ENCODE data around the gene GPR68.
A peak's percentile ranks its signal among the peaks of the same experiment; 100 is the strongest.

Gene GPR68

DNA sequence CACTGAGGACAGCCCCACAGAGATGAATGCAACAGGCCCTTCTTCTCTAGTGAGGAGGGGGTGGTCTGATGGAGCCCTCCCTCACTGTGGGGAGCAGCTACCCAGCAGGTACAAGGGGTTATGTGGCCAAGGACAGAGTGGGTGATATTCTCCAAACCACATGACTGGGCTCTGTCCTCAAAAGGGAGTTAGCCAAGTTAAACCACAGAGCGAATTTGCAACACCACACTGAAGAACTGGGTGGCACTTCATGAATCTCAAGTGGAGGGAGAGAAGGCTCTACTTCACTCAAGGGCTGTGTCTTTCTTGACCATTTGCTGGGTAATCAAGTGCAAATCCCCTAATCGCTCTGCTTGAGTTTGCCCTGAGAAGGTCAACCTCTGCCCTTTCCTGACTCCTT, 12.5 kb downstream of the GPR68 start:
- DNase-seq (ENCODE audit: low read depth), result no peak
- TF ChIP-seq, protein P1, sequence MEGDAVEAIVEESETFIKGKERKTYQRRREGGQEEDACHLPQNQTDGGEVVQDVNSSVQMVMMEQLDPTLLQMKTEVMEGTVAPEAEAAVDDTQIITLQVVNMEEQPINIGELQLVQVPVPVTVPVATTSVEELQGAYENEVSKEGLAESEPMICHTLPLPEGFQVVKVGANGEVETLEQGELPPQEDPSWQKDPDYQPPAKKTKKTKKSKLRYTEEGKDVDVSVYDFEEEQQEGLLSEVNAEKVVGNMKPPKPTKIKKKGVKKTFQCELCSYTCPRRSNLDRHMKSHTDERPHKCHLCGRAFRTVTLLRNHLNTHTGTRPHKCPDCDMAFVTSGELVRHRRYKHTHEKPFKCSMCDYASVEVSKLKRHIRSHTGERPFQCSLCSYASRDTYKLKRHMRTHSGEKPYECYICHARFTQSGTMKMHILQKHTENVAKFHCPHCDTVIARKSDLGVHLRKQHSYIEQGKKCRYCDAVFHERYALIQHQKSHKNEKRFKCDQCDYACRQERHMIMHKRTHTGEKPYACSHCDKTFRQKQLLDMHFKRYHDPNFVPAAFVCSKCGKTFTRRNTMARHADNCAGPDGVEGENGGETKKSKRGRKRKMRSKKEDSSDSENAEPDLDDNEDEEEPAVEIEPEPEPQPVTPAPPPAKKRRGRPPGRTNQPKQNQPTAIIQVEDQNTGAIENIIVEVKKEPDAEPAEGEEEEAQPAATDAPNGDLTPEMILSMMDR (conservative IDR thresholded peaks at IDR 0.05; ENCODE audit: control insufficient read depth, insufficient read depth, low read depth, low read length), result no peak
- H3K4me3 ChIP-seq (ENCODE audit: control insufficient read depth, low read depth, low read length), result no peak overlapping the region

DNA sequence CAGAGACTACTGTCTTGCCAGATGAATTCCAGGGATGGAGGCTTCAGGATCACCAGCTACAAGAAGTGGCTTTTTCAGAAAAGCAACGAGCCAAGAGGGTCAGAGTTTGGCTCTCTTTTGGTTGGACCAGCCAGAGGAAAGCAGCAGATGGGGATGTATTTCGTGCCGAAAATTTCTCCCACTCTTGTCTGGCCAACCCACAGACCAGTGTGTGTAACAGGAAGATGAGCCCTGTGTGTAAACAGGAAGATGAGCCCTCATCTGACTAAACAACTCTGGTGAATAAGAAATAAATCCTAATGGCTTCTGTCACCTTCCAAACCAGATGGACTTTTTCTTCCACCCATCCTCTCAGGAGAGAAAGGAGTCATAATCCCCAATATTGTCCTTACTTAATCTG, 13.1 kb downstream of the GPR68 start:
- H3K4me3 ChIP-seq (ENCODE audit: control insufficient read depth, low read depth, low read length), result no peak overlapping the region
- TF ChIP-seq, protein P1 (conservative IDR thresholded peaks at IDR 0.05; ENCODE audit: control insufficient read depth, insufficient read depth, low read depth, low read length), result no peak
- peak; percentile 54 for DNase-seq (ENCODE audit: low read depth)

DNA sequence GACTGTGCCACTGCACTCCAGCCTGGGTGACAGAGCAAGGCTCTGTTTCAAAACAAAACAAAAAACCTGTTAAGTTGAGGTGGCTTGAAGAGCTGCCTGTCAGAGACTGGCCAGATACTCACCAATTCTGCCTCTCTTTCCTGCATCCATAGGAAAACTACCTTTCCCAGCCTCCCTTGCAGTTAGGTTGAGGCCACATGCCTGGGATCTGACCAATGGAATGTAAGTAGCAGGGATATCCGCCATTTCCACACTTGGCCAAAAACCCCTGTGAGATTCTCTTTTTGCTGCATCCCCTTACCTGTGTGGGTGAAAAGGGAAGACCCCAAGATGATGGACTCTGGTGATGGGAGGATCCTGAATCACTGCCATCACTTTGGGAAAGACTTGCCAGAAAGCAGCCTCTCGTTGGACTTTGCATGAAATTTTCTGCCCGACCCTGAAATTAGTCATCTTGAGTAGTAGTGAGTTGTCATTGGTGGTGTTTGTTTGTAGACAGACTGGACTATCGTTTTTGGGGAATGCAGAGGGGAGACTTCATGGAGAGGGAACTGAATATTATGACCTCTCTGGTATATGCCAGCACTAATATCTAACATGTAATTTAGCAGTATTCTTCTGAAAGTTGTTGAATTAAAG, 14.0 kb downstream of the GPR68 start:
- DNase-seq (ENCODE audit: low read depth), result peak; percentile 56
- peak overlapping the region; percentile 17 for H3K4me3 ChIP-seq (ENCODE audit: control insufficient read depth, low read depth, low read length)
- TF ChIP-seq, protein P1 (conservative IDR thresholded peaks at IDR 0.05; ENCODE audit: control insufficient read depth, insufficient read depth, low read depth, low read length), result no peak

DNA sequence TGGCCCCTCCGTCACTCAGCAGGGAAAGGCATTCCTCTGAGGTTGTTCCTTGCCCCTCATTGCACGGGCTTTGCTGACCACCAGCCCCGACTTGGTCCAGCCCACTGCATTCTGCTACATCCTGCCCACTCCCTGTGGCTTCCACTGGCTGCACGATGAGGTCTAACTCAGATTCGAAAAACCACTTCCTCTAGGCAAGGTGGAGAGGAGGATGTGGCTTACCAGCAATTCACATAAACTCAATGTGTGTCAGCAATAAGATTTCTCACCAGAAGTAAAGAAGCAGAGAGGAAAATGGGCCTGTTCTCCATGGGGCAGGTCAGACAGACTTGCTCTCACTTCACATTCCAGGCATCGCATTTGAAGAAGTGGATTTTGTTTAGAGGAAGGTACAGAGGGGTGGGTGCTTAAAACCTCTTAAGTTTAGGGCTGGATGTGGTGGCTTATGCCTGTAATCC, 14.7 kb downstream of the GPR68 start:
- no peak overlapping the region for H3K4me3 ChIP-seq (ENCODE audit: control insufficient read depth, low read depth, low read length)
- TF ChIP-seq, protein P1 (conservative IDR thresholded peaks at IDR 0.05; ENCODE audit: control insufficient read depth, insufficient read depth, low read depth, low read length), result no peak
- peak; percentile 66 for DNase-seq (ENCODE audit: low read depth)

DNA sequence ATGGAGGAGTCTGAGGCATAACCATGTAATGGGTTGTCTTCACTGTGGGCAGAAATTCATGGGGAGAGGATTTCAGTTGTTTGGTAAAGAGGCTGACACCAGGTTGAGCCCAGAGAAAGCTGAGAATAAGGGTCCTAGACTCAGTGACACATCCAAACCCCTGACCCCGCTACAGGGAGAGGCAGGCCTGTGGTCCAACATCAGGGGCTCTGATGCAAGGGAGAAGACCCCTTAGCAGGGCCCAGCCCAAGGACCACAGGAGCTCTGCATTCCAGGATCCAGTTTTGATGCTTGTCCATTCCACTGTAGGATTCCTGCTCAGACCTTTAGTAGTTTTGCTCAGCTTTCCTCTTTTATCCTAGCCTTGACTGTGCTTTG, 15.5 kb downstream of the GPR68 start:
- DNase-seq (ENCODE audit: low read depth), result no peak
- H3K4me3 ChIP-seq (ENCODE audit: control insufficient read depth, low read depth, low read length), result no peak overlapping the region
- TF ChIP-seq, protein P1 (conservative IDR thresholded peaks at IDR 0.05; ENCODE audit: control insufficient read depth, insufficient read depth, low read depth, low read length), result no peak

DNA sequence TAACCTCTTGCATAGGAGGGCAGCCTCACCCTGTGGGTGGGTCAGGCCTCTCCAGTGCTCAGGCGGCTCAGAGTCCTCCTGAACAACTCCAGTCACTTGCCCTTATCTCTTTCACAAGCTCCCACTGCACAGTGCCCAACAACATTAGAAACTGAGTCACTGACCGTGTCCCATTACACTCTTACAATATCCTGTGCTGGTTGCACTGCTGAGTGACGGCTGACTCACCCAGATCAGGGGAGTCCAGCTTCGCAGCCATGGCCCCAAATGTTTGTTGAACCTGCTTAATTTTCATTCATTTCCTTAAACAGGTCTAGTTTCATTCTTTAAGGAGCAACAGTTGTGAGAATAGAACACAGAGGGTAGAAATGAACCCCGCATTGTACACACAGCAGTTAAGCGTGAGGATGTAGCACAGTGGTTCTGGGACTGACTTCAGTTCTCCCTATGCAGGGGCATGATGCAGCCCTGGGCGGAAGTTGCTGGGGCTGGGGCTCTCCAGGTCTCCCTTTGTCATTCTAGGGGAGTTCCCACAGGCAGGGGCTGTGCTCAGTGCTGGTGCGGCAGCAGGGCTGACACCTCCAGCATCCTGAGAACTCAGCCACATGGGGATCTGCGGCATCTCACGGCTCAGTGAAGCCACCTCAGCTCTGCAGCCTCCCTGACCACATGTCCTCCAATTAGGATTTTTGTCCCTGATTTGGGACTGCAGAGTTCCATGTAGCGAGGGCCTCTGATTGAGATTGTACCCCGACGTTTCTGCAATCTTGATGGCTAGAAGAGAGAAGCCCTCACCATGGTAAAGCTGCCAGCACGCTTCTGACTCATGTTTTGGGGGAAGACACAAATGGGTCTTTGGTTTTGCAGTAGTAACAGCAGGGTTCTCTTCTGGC, 16.1 kb downstream of the GPR68 start:
- TF ChIP-seq, protein P1 (conservative IDR thresholded peaks at IDR 0.05; ENCODE audit: control insufficient read depth, insufficient read depth, low read depth, low read length), result no peak
- H3K4me3 ChIP-seq (ENCODE audit: control insufficient read depth, low read depth, low read length), result no peak overlapping the region
- peak; percentile 85 for DNase-seq (ENCODE audit: low read depth)
